IMR-90 (cell line): ENCODE data around the gene IFT20.

Source experiments
- CEBPB ChIP-seq: IDR thresholded peaks from 2 replicates; pipeline ENCODE4 v1.6.1; 2012; ENCODE audit warnings: low read depth, low read length, improper control_type of control experiment
- FOS ChIP-seq: fragments of 150-350 bp; IDR thresholded peaks from 2 replicates; pipeline ENCODE4 v1.6.1; 2016; ENCODE audit warnings: low read depth, low read length
- MAFK ChIP-seq: IDR thresholded peaks from 2 replicates; pipeline ENCODE4 v1.6.1; 2012; ENCODE audit warnings: low read depth, low read length, improper control_type of control experiment
- MAZ ChIP-seq: IDR thresholded peaks from 2 replicates; pipeline ENCODE4 v1.6.1; 2012; ENCODE audit warnings: low read depth, mild to moderate bottlenecking, low read length, improper control_type of control experiment, moderate library complexity, borderline replicate concordance
- RCOR1 ChIP-seq: IDR thresholded peaks from 2 replicates; pipeline ENCODE4 v1.6.1; 2012; ENCODE audit warnings: mild to moderate bottlenecking, low read length, improper control_type of control experiment; ENCODE audit not compliant: insufficient replicate concordance
- SMC3 ChIP-seq: fragments of 150-350 bp; IDR thresholded peaks from 2 replicates; pipeline ENCODE4 v1.6.1; 2016; ENCODE audit warnings: low read depth, mild to moderate bottlenecking, antibody characterized with exemption, low read length, moderate library complexity
- TF ChIP-seq, protein P1 (sequence below): conservative IDR thresholded peaks from 2 replicates; pipeline ENCODE4 v1.5.1; 2012; ENCODE audit warnings: mild to moderate bottlenecking, low read depth, low read length, improper control_type of control experiment
- TF ChIP-seq, protein P2 (sequence below): fragments of 150-350 bp; IDR thresholded peaks from 2 replicates; pipeline ENCODE4 v1.6.1; 2017; ENCODE audit warnings: mild to moderate bottlenecking, antibody characterized with exemption, low read length, low read depth

DNA sequence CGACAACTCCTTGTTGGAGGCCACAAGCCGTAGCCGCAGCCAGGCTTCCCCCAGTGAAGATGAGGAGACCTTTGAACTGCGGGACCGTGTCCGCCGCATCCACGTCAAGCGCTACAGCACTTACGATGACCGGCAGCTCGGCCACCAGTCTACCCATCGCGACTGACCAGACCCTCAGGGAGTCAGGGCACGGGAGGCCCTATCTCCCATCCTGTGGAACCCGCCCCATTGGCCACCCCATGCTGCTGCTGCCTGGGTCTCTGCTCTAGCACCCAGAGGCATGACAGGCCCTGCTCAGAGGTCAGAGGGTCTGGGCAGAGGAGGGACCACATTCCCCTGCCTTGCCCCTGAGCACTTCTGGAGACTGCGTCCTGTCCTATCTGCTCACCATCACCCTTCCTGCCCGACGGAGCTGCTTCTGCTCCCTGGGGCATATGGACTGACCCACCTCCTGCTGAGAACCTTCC is 9.2 kb upstream of the IFT20 start:
- TF ChIP-seq, protein P1, sequence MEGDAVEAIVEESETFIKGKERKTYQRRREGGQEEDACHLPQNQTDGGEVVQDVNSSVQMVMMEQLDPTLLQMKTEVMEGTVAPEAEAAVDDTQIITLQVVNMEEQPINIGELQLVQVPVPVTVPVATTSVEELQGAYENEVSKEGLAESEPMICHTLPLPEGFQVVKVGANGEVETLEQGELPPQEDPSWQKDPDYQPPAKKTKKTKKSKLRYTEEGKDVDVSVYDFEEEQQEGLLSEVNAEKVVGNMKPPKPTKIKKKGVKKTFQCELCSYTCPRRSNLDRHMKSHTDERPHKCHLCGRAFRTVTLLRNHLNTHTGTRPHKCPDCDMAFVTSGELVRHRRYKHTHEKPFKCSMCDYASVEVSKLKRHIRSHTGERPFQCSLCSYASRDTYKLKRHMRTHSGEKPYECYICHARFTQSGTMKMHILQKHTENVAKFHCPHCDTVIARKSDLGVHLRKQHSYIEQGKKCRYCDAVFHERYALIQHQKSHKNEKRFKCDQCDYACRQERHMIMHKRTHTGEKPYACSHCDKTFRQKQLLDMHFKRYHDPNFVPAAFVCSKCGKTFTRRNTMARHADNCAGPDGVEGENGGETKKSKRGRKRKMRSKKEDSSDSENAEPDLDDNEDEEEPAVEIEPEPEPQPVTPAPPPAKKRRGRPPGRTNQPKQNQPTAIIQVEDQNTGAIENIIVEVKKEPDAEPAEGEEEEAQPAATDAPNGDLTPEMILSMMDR: no peak
- no peak for TF ChIP-seq MAFK
- TF ChIP-seq FOS: no peak
- TF ChIP-seq RCOR1: no peak
- TF ChIP-seq CEBPB: no peak
- no peak for TF ChIP-seq SMC3
- no peak for TF ChIP-seq MAZ
- TF ChIP-seq, protein P2, sequence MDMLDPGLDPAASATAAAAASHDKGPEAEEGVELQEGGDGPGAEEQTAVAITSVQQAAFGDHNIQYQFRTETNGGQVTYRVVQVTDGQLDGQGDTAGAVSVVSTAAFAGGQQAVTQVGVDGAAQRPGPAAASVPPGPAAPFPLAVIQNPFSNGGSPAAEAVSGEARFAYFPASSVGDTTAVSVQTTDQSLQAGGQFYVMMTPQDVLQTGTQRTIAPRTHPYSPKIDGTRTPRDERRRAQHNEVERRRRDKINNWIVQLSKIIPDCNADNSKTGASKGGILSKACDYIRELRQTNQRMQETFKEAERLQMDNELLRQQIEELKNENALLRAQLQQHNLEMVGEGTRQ: no peak
